ENCODE data around the gene SOX8.

Gene SOX8

DNA sequence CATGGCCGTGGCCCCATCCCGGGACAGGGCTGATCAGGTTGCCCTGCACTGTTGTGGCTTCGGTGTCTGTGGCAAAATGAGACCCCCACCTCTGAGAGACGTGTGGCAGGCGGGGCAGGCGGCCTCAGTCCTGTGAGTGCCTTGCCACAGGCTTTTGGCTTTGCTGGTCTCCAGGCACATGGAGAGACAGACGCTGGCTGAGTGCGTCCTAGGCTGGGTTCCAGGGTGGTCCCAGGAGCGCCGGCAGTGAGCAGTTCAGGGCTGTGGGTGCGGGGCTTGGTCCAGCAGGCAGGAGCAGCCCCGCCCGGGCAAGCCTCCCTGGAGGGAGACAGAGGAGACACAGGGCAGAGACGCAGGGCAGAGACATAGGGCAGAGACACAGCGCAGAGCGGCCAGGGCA lies 29.2 kb downstream of the SOX8 start:
- DNase-seq: no peak

GRCh38 chr16:1011316-1012082 lies 29.9 kb downstream of the SOX8 start:
- no peak for DNase-seq

GRCh38 chr16:1012135-1012534 lies 30.6 kb downstream of the SOX8 start:
- DNase-seq: no peak

GRCh38 chr16:1012722-1013592 lies 31.4 kb downstream of the SOX8 start:
- no peak for DNase-seq

DNA sequence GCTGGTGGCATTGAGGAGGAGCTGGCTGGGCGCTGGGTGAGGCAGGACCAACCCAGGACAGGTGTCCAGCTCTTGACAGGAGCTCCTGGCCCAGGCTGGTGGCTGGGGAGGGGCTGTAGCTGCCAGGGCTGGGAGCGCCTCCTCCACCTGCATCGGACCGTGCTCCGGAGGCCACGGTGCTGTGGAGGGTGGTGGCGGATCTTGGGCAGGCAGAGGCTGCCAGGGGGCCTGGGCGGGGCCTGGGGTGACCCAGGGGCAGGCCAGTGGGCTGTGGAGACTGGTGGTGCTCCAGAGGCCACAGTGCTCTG lies 32.0 kb downstream of the SOX8 start:
- DNase-seq: no peak

GRCh38 chr16:1014221-1014620 lies 32.7 kb downstream of the SOX8 start:
- no peak for DNase-seq

DNA sequence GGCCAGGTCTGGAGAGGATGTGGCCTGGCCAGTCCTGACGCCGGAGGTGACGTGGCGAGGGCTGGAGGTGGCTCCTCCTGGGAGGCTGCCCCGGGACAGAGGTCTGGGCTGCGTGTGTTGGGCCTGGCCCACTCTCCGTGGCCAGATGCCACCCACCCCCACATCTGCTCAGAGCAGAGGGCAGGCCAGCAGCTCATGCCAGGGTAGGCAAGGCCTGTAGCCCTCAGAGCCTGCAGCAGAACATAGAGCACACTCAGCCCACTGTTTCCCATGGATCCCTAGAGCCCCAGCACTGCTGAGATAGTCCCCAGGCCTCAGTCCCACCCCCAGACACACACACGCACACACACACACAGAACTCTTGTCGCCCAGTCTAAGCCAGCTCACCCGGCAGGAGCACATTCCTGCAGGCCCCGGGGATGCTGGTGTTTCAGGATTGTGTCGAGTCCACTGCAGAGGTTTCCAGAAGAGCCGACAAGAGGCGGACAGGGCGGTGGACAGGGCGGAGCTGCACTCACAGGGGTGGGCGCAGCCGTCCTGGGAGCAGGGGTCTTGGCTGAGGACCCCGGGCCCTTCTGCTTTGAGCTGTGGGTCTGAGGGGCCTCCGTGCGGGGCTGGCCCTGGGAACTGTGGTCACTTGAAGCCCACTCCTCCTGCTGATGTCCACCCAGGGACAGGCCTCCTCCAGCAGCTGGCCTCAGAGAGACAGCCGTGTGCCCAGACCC lies 33.4 kb downstream of the SOX8 start:
- no peak for DNase-seq

- no peak for DNase-seq
Observed at GRCh38 chr16:1018447-1019198, 37.1 kb downstream of the SOX8 start.

DNA sequence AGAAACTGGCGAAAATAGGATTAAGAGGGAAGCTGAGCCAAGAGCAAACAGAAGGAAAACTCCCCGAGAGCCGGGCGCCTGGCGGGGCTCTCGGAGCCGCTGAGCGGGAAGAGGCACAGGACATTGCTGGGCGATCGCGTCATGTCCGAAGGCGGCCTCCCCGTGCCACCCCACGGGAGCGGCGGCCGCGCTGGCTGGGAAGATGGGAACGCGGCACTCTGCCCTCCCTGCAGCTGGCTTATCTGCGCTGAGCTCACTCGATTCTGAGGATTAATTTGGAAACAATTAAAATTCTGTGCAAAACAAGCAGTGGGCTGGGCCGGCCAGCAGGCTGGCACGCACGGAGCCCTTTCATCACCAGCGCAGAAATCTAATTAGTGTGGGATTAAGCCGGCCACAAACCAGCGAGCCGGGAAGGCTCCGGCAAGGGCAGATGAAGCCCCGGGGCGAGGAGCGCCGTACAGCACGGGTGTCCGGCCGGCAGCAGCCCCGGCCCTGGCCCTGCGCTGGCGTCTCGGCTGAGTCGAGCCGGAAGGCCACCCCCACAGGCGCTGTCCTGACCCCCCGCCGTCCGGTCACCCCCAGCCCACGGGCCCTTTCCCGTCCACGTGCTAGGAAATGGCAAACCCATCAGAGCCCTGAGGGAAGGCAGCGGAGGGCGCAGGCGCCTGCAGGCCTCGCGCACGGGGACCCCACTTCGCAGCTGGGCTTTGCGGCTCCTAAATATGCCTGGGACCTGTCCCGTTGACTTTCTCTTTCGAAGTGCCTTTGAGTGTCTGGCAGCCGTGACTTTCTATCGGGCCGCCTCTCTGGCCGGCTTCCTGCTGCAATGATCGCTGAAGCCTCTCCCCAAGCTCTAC lies 37.9 kb downstream of the SOX8 start:
- peak; percentile 80 for DNase-seq

DNA sequence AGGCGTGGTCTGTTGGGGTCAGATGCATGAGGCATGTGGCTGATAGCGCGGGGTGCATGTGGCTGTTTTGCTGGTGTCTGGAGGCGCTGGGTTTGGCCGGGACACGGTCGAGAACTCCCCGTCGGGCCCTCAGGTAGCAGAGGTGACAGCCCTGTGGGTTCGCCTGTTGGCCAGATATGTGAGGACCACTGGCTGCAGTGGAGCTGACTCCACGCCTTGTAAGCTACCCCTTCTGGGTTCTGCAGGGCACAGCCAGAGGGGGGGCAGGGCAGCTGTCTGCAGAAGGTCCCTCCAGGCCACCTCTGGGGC lies 38.5 kb downstream of the SOX8 start:
- no peak for DNase-seq

DNA sequence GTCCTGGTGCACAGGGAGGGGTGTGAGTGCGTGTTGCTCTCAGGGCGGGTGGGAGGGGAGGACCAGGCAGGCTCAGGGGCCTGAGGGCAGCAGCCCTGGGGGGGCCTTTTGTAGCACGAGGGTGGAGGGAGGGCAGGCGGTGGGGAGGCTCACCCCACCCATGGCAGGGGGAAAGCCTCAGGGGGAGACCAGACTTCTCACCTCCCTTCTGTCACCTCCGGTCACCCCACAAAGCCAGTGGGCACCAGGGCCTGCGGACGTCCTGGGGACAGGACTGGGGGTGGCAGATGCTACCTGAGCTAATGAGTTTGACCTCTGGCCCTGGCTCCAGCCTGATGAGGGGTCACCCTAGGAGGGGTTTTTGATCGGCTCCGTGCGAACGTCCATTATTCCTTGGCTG lies 39.0 kb downstream of the SOX8 start:
- no peak for DNase-seq

DNA sequence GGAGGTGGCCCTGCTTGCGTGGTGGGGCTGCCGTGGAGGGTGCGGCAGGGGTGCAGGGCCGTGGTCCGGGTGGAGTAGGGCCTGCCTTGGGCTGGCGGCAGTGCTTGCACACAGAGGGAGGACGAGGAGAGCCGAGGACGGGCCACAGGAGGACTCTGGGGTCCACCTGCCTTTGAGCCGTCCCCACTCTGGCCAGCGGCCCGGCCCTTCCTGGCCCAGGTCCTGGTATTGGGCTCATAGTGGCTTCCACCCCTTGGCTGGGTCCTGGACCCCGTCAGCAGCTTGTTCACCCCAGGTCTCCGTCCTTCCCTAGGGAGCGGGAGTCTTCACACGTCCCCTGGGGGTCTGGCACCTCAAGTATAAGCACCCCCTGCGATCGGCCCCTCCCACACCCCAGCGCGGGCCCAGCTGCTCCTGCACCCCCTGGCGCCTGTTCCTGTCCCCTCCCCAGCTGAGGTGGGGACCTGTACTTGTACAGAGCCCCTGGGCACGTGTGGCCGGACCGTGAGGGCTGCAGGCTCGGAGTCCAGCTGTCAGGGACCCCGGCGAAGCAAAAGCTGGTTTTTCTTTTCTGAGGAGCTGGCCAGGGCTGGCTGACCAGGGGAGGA lies 40.1 kb downstream of the SOX8 start:
- no peak for DNase-seq

- DNase-seq: no peak
Observed at GRCh38 chr16:1022466-1022865, 40.9 kb downstream of the SOX8 start.

- no peak for DNase-seq
Observed at GRCh38 chr16:1024138-1024537, 42.6 kb downstream of the SOX8 start.

DNA sequence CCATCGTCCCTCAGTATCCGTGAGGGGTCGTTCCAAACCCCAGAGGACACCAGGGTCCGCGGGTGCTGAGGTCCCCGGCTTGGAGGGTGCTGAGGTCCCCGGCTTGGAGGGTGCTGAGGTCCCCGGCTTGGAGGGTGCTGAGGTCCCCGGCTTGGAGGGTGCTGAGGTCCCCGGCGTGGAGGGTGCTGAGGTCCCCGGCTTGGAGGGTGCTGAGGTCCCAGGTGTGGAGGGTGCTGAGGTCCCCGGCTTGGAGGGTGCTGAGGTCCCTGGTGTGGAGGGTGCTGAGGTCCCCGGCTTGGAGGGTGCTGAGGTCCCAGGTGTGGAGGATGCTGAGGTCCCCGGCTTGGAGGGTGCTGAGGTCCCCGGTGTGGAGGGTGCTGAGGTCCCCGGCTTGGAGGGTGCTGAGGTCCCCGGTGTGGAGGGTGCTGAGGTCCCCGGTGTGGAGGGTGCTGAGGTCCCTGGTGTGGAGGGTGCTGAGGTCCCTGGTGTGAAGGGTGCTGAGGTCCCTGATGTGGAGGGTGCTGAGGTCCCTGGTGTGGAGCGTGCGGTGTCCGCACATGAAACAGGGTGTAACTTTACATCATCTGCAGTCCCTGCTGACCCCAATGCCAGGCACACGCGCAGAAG lies 43.7 kb downstream of the SOX8 start:
- peak; percentile 34 for DNase-seq

- no peak for DNase-seq
Observed at GRCh38 chr16:1026057-1026783, 44.6 kb downstream of the SOX8 start.

DNA sequence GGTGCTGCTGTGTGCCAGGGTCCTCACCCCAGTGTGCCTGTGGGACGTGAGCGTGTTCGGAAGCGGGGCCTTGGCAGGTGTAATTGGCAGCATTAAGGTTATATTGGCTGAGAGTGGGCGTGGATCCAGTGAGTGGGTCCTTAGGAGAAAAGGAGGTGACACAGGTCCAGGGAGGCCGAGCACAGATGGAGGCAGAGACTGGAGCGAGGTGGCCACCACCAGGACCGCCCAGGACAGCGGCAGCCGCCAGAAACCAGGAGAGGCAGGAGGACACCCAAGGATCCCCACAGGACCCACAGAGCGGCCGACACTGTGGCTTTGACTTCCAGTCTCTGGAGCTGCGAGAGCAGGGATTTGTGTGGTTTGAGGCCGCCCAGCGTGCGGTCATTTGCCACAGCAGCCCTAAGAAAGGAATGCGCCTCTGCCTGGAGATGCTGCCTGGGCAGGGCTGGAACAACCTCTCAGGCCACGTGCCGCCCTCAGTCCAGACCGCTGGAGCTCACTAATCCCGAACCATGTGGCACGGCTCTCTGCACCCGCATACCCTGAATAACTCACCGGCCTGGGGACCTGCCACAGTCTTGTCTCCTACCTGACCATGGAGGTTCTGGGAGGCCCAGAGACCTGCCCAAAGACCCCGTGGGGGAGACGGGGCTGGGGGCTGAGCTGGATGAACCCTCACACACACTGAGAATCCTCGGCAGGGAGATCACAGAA lies 45.4 kb downstream of the SOX8 start:
- no peak for DNase-seq

GRCh38 chr16:1027501-1027815 lies 45.9 kb downstream of the SOX8 start:
- DNase-seq: no peak

- no peak for DNase-seq
Observed at GRCh38 chr16:1028056-1028455, 46.5 kb downstream of the SOX8 start.

Measured in EL (cell line).